ENCODE data around the gene THAP4. TPM values are rescaled to one million over a fixed set of nuclear protein-coding genes. Genes with fewer than 3 reads are reported as not detected.

The THAP4 gene
- total RNA-seq, 1 donor from 2014 or later = 59.1 TPM

GRCh38 chr2:241673797-241674725 is 37.1 kb upstream of the THAP4 start:
- peak overlapping the region; percentile 51 for H3K4me3 Mint-ChIP-seq
- DNase-seq (ENCODE audit: low read depth, low spot score) = no peak
- peak overlapping the region; percentile 50 for H3K27ac Mint-ChIP-seq (ENCODE audit: unreplicated experiment)
- no peaks in the 10 kb centered on the region for H3K9me3 Mint-ChIP-seq
- no peak for TF ChIP-seq CTCF (conservative IDR thresholded peaks at IDR 0.05)
- no peaks in the 10 kb centered on the region for H3K36me3 Mint-ChIP-seq (ENCODE audit: low read depth)
- no peaks in the 10 kb centered on the region for H3K27me3 Mint-ChIP-seq (ENCODE audit: low read depth)
- H3K4me1 Mint-ChIP-seq = no peaks in the 10 kb centered on the region

DNA sequence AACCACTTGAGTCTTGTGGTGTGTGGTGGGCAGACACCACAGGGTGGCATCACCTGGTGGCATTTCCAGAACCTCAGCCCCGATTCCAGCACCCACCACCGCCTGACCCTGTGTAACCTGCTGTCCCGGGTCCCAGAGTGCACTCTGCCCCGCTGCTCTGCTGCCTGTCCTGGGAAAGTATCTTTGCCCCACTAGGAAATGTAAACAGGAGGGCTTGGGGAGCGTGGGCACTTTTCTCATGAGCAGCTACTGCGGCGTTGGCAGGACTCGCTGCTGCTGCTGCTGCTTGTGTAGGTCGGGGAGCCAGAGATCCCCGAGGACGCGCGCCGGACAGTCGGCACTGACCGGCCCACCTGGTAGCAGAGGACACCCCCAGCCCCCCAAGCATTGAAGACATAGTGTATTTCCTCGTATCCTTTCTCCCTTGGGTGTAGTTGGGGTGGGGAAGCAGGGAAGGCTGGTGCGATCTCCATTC is 36.3 kb upstream of the THAP4 start:
- Mint-ChIP-seq H3K27ac (ENCODE audit: unreplicated experiment) (peak overlapping the region; percentile 43), H3K4me1 (no peaks in the 10 kb centered on the region), H3K4me3 (peak overlapping the region; percentile 51), H3K9me3 (no peaks in the 10 kb centered on the region), H3K36me3 (ENCODE audit: low read depth) (no peaks in the 10 kb centered on the region), H3K27me3 (ENCODE audit: low read depth) (no peaks in the 10 kb centered on the region)
- no peak for TF ChIP-seq CTCF (conservative IDR thresholded peaks at IDR 0.05)
- no peak for DNase-seq (ENCODE audit: low read depth, low spot score)

- no peaks in the 10 kb centered on the region for H3K9me3 Mint-ChIP-seq
- no peaks in the 10 kb centered on the region for H3K4me1 Mint-ChIP-seq
- no peak overlapping the region for H3K4me3 Mint-ChIP-seq
- H3K36me3 Mint-ChIP-seq (ENCODE audit: low read depth) = no peaks in the 10 kb centered on the region
- DNase-seq (ENCODE audit: low read depth, low spot score) = no peak
- no peak for TF ChIP-seq CTCF (conservative IDR thresholded peaks at IDR 0.05)
- H3K27ac Mint-ChIP-seq (ENCODE audit: unreplicated experiment) = peak overlapping the region; percentile 43
- H3K27me3 Mint-ChIP-seq (ENCODE audit: low read depth) = no peaks in the 10 kb centered on the region
Observed at GRCh38 chr2:241672243-241673188, 35.6 kb upstream of the THAP4 start.

- H3K4me1 Mint-ChIP-seq = peaks cover 2% of the 10 kb centered on the region
- H3K9me3 Mint-ChIP-seq = no peaks in the 10 kb centered on the region
- DNase-seq (ENCODE audit: low read depth, low spot score) = no peak
- H3K4me3 Mint-ChIP-seq = no peak overlapping the region
- no peak overlapping the region for H3K27ac Mint-ChIP-seq (ENCODE audit: unreplicated experiment)
- H3K36me3 Mint-ChIP-seq (ENCODE audit: low read depth) = no peaks in the 10 kb centered on the region
- TF ChIP-seq CTCF (conservative IDR thresholded peaks at IDR 0.05) = no peak
- no peaks in the 10 kb centered on the region for H3K27me3 Mint-ChIP-seq (ENCODE audit: low read depth)
Observed at GRCh38 chr2:241671457-241672240, 34.7 kb upstream of the THAP4 start.
